Dendritic cell treated with granulocyte-macrophage colony-stimulating factor and Interleukin-4, amounts not matched to agents 40 ng/mL and 50 ng/mL, for 4 days (primary cell): ENCODE data around the gene GPR107.

Experiments used
- H3K27ac Mint-ChIP-seq: one replicate; pipeline ENCODE4 v1.8.0; 2022; ENCODE audit warnings: mild to moderate bottlenecking, mixed read lengths
- H3K27me3 Mint-ChIP-seq: one replicate; pipeline ENCODE4 v1.8.0; 2022; ENCODE audit warnings: mild to moderate bottlenecking, mixed read lengths
- H3K36me3 Mint-ChIP-seq: one replicate; pipeline ENCODE4 v1.8.0; 2022; ENCODE audit warnings: low read depth, mixed read lengths
- H3K4me1 Mint-ChIP-seq: one replicate; pipeline ENCODE4 v1.8.0; 2022; ENCODE audit warnings: low read depth, mixed read lengths
- H3K4me3 Mint-ChIP-seq: one replicate; pipeline ENCODE4 v1.8.0; 2022; ENCODE audit warnings: mild to moderate bottlenecking, moderate library complexity, mixed read lengths
- H3K9me3 Mint-ChIP-seq: one replicate; pipeline ENCODE4 v1.8.0; 2022; ENCODE audit warnings: mixed read lengths
- intact Hi-C: fragments of 100-400 bp; cut with micrococcal nuclease; formaldehyde crosslinking; loops from one replicate; pipeline ENCODE4 v1.15.0; 2022

Gene GPR107

DNA sequence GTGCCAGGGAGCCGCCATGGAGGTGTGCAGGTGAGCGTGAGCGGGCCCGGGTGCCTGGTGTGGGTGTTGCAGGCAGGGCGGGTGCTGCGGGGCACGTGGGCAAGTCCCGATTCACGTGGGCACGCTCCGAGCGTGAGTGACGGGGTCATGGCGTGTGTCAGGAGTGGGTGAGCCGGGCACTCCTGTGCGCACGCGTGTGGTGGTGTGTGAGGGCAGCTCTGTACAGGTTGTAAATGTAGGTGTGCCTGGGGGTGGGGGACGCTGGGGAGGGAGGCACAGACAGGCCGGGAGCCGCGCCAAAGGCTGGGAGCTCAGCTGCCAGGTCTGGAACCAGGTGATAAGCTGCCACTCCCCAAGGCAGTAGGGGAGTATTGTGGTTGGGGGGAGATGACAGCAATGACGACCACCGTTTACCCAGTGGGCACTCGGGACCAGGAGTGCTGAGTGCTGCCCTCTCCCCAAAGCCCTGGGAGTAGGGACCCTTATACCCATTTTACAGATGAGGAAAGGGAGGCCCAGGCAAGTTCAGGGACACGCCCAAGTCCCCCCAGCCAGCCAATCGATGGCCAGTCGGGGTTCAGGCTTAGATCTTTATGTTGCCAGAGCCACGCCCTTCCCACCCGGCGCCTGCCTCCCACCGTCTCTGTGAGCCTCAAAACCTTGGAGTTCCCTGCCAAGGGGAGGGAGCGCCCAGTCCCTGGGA lies 128.1 kb downstream of the GPR107 start:
- no peaks in the 10 kb centered on the region for H3K36me3 Mint-ChIP-seq
- no peak overlapping the region for H3K27ac Mint-ChIP-seq
- no peaks in the 10 kb centered on the region for H3K9me3 Mint-ChIP-seq
- no peak overlapping the region for H3K4me3 Mint-ChIP-seq
- peaks cover 15% of the 10 kb centered on the region for H3K27me3 Mint-ChIP-seq
- intact Hi-C loops = no loop called here
- no peaks in the 10 kb centered on the region for H3K4me1 Mint-ChIP-seq

DNA sequence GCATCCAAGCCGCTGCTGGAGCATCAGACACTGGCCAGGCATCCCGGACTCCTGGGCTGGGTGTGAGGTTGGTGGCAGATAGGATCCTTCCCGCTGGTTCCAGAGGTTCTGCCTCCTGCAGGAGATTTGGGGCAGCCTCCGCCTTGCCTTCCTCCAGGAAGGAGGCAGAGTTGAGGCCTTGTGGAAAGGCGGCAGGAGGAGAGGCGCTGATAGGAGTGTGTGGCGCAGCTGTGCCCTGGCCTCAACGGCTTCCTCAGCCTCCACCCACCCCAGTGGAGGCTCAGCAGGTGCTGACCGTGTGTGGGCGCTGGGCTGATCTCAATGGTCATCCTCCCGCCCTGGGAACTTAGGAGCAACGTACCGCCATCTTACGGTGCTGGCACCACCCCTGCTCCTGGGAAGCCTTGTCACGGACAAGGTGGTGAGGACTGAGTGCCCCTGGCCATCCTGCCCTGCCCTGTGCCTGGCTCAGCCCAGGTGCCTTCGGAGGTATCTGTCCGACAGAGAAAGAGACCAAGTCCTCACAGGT lies 128.7 kb downstream of the GPR107 start:
- Mint-ChIP-seq H3K4me3 (no peak overlapping the region), H3K27me3 (peaks cover 13% of the 10 kb centered on the region), H3K27ac (no peak overlapping the region), H3K9me3 (no peaks in the 10 kb centered on the region), H3K4me1 (no peaks in the 10 kb centered on the region), H3K36me3 (no peaks in the 10 kb centered on the region)
- intact Hi-C loops = no loop called here

DNA sequence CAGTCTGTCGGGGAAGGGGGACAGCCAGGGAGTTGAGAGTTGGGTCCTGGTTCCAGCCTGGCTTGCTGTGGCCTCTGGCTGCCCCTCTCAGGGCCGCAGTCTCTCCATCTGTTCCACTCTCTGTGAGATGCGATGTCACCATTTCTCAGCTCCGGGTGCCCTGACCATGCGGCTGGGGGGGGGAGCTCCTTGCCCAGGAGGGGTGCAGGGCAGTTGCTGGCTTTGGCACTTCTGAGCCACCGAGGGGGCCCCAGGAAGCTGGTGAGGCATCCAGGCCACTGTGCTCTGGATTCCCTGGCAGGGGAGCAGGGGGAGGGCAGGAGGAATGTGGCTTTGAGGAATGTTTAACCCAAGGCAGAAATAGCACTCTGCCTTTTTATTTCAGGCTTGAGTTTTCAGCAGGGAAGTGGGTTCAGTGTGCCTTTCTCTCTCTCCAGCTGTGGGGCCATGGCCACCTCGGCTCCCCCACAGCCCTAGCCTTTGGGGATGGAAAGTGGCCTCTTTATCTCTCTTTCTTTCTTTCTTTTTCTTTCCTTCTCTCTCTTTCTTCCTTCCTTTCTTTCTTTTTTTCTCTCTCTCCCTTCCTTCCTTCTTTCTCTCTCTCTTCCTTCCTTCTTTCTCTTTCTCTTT lies 129.5 kb downstream of the GPR107 start:
- Mint-ChIP-seq H3K27ac (no peak overlapping the region), H3K4me3 (no peak overlapping the region), H3K27me3 (peaks cover 10% of the 10 kb centered on the region), H3K4me1 (no peaks in the 10 kb centered on the region), H3K9me3 (no peaks in the 10 kb centered on the region), H3K36me3 (no peaks in the 10 kb centered on the region)
- intact Hi-C loops = no loop called here

DNA sequence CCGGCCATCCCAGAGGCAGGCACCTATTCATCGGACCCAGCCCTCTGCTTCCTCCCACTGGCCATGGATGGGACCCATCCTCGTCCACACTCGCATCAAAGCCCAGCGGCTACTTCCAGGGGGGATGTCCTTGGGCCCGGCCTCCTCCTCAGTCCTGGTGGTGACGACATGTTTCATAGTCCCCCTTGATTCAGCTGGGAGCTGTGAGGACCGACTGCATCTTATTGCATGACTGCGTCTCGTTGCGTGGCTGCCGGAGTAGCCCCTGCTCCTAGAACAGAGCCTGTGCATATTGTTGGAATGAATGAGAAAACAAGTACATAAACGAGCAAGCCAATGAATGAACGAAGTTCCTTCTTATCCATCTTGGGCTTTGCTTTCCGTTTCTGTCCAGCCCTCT lies 131.3 kb downstream of the GPR107 start:
- Mint-ChIP-seq H3K4me3 (no peak overlapping the region), H3K27ac (no peak overlapping the region), H3K36me3 (no peaks in the 10 kb centered on the region), H3K9me3 (no peaks in the 10 kb centered on the region), H3K4me1 (peaks cover 5% of the 10 kb centered on the region), H3K27me3 (peaks cover 5% of the 10 kb centered on the region)
- intact Hi-C loops = no loop called here

DNA sequence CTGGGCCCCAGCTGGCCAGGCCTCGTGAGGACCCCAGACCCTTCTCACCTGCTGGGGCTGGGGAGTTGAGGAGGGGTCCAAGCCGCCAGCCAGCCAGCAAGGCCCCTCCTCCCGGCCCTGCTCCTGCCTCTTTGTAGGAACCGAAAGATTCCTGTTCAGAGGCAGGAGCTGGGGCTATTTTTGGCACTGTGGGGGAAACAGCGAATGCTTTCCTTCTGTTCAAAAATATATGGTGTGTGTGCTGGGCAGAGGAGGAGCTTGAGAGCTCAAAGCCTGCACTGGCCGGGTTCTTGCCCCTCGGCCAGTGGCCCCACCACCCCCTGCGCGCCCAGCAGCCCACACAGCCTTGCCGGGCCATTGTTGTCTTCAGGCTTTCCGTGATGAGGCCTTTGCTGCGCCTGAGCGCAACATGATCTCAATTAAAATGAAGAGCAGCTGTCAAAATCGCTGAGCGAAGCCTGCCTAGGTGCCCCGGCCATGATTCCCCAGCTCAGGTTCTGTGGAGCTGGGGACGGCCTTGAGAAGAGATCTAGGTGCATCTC lies 131.9 kb downstream of the GPR107 start:
- intact Hi-C loops = no loop called here
- peaks cover 4% of the 10 kb centered on the region for H3K27me3 Mint-ChIP-seq
- peaks cover 5% of the 10 kb centered on the region for H3K4me1 Mint-ChIP-seq
- H3K4me3 Mint-ChIP-seq = no peak overlapping the region
- H3K27ac Mint-ChIP-seq = no peak overlapping the region
- no peaks in the 10 kb centered on the region for H3K9me3 Mint-ChIP-seq
- H3K36me3 Mint-ChIP-seq = no peaks in the 10 kb centered on the region

DNA sequence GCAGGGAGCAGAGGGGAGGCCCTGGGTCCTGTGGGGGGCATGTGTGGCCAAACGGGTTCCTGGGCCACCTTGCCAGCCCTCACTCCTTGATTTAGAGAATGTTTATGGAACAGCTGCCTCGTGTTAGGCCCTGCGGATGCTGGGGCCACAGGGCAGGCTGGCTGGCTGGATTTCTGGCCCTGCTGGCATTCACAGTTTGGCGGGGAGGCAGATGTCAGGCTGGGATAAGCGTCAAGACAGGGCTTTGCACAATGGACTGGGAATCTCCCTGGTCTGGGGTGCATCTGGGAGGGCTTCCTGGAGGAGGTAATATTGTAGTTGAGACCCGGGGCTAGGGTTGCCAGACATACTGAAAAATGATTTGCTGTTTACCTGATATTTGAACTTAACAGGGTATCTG lies 132.3 kb downstream of the GPR107 start:
- intact Hi-C loops = no loop called here
- Mint-ChIP-seq H3K4me1 (peaks cover 5% of the 10 kb centered on the region), H3K9me3 (no peaks in the 10 kb centered on the region), H3K36me3 (no peaks in the 10 kb centered on the region), H3K27ac (no peak overlapping the region), H3K4me3 (no peak overlapping the region), H3K27me3 (peaks cover 2% of the 10 kb centered on the region)

DNA sequence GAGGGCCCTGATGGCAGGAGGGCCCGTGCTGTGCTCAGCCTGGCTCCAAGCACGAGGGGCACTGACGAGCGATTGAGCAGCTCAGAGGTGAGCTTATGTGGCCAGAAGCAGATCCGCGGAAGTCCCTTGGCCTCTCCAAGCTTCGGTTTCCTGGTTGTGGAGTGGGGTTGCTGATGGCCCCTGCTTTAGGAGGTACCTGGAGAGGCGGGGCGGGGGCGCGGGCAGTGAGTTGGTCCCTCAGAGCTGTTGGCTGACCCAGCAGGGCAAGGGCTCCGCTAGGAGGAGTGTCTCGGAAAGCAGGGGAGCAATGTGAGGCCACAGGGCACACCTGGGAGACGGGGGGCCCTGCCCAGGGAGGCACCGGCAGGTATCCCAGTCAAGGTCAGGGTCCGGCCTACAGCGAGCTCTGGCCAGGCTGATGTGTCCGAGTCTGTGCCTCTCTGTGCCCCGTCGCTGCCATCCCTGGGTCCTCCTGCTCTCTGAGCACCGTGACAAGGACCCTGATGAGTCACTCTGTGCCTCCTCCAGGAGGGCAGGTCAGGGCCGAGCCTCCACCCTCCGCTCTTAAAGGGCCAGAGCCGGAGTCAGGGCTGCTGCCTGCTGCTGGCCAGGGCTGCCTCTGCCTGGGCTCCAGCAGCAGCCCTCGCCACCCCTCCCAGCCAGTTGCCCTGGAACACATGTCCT lies 133.3 kb downstream of the GPR107 start:
- intact Hi-C loops = no loop called here

DNA sequence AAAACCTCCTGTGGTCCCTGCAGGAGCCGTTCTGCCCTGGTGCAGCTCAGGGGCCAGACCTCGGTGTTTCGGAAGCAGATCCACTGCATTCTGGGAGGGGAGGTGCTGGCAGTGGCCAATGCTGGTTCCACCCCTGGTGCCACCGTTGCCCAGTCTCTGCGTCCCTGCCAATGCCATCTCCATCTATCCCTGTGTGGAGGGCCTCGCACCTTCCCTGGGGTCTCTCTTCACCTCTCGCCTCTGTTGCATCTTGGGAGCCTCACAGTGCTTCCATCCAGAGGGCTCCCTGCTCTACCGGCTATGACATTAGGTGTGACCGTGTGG lies 133.8 kb downstream of the GPR107 start:
- no peaks in the 10 kb centered on the region for H3K9me3 Mint-ChIP-seq
- peaks cover 2% of the 10 kb centered on the region for H3K27me3 Mint-ChIP-seq
- H3K27ac Mint-ChIP-seq = no peak overlapping the region
- no peaks in the 10 kb centered on the region for H3K36me3 Mint-ChIP-seq
- intact Hi-C loops = no loop called here
- H3K4me3 Mint-ChIP-seq = no peak overlapping the region
- H3K4me1 Mint-ChIP-seq = peaks cover 5% of the 10 kb centered on the region

More for the DNA sequence above, 133.3 kb downstream of the GPR107 start:
- Mint-ChIP-seq H3K4me1 (peaks cover 5% of the 10 kb centered on the region), H3K9me3 (no peaks in the 10 kb centered on the region), H3K36me3 (no peaks in the 10 kb centered on the region), H3K4me3 (no peak overlapping the region), H3K27me3 (peaks cover 2% of the 10 kb centered on the region), H3K27ac (no peak overlapping the region)

DNA sequence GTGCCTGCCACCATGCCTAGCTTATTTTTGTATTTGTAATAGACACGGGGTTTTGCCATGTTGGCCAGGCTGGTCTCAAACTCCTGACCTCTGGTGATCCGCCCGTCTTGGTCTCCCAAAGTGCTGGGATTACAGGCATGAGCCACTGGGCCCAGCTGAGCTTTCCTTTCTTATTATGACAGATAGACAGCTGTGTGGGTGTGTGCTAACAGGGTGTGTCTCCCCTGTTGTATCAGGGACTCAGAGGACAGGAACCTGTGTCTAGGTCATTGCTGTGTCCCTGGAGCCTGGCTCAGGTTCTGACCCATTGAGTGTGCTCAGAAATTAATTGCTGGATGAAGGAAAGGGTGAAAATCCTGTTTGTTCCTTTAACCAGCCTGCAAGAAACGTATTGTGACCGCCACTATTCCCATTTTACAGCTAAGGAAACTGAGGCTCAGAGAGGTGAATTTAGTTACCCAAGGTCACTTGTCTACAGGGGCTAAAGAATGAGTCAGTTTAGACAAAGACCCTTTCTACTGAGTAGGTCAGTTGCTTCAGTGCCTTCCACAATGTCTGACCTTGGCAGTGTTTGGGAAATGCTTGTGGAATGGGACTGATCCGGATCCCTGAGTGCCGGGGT lies 135.3 kb downstream of the GPR107 start:
- Mint-ChIP-seq H3K27ac (no peak overlapping the region), H3K4me3 (no peak overlapping the region), H3K36me3 (no peaks in the 10 kb centered on the region), H3K9me3 (no peaks in the 10 kb centered on the region), H3K4me1 (peaks cover 5% of the 10 kb centered on the region), H3K27me3 (peaks cover 9% of the 10 kb centered on the region)
- intact Hi-C loops = no loop called here
